Ureter (tissue), 1 donor: Measurements from ENCODE around the gene SLC16A7. TPM values are rescaled to one million over a fixed set of nuclear protein-coding genes. Genes with fewer than 3 reads are reported as not detected.

Experiments
- DNase-seq: peaks from one replicate; pipeline ENCODE4 v3.0.0-alpha.2; 2020; ENCODE audit warnings: low spot score
- total RNA-seq: library from RNA; stranded (reverse); gene quantifications from one replicate; pipeline ENCODE4 v1.2.4, GENCODE V29; 2023
- donor health status: DM: yes; HTN: yes; CAD: no.

Gene SLC16A7
- total RNA-seq, 1 donor from 2014 or later, result 33.4 TPM

GRCh38 chr12:59624732-59625460 lies 29.1 kb downstream of the SLC16A7 start:
- no peak for DNase-seq

DNA sequence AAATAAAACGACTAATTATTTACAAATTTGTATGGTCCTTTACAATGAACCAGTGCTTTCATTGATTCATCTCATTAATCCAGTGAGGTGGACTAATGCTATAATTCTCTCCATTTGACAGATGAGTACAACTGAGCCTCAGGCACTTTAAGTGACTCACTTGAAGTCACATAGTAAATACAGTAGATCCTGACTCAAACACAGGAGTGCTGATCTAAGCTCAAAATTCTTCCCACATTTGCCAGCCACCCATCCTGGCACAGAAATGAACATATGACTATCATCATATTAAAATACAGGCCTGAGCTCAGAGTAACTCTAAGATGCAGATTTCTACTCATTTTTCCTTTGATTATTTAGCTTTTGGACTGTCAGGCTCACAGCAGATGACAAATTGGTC lies 30.6 kb downstream of the SLC16A7 start:
- DNase-seq, result no peak

DNA sequence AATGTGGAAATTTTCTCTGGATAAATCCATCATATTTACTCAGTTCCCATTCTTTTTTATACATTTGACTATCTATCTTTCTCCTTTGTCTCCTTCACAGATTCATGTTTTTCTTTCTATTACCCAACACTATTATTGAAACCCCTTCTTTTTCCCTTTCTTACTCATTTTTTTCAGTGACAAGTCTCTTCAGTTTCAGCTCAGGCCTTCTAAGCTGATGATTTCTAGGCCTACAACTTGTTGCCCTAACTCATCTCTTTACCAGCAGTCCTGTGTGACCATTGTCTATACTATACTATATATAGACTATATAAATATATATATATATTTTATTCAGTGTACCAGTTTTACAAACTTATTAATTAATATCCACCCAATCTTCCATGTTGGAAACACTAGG lies 31.8 kb downstream of the SLC16A7 start:
- no peak for DNase-seq

DNA sequence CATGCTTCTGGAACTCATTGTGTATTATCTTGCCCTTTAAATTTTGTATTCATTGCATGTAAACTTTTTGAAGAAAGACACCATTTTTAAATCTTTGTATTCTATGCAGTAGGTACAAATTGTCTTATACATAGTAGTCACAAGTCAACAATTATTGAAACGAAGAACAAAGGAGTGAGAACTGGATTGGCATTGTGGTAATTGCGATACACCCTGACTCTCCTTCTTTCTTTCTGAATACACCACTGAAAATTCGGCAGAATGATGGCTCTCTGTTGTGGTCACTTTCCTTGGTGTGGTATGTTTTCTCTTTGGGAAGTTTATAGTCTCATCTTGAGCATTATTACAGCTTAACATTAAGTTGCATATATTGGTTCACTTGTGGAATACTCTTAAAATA lies 34.1 kb downstream of the SLC16A7 start:
- no peak for DNase-seq

- DNase-seq, result no peak
Observed at GRCh38 chr12:59632408-59632807, 36.6 kb downstream of the SLC16A7 start.

- no peak for DNase-seq
Observed at GRCh38 chr12:59634254-59634653, 38.4 kb downstream of the SLC16A7 start.

- no peak for DNase-seq
Observed at GRCh38 chr12:59636945-59637691, 41.3 kb downstream of the SLC16A7 start.

DNA sequence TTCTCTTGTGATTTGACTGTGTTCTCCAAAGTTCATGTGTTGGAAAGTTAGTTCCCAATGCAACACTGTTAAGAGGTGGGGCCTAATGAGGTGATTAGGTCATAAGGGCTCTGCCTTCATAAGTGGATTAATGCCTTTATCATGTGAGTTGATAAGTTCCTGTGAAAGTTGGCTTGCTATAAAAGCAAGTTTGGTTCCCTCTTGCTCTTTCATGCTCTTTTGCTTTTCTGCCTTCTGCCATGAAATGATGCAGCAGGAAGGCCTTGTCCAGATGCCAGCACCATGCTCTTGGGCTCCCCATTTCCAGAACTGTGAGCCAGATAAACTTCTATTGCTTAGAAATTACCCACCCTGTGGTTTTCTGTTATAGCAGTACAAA lies 41.9 kb downstream of the SLC16A7 start:
- no peak for DNase-seq

GRCh38 chr12:59643550-59643949 lies 47.7 kb downstream of the SLC16A7 start:
- no peak for DNase-seq

- DNase-seq, result no peak
Observed at GRCh38 chr12:59645242-59645641, 49.4 kb downstream of the SLC16A7 start.

DNA sequence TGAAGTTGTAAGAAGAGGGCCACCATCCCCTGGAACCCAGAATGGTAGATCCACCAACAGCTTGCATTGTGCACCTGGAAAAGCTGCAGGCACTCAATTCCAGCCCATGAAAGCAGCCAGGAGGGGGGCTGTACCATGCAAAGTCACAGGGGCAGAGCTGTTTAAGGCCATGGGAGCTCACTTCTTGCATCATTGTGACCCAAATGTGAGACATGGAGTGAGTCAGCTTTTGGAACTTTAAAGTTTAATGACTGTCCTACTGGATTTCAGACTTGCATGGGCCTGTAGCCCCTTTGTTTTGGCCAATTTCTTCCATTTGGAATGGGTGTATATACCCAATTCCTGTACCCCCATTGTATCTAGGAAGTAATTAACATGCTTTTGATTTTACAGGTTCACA lies 50.8 kb downstream of the SLC16A7 start:
- DNase-seq, result no peak

GRCh38 chr12:59649203-59649602 lies 53.4 kb downstream of the SLC16A7 start:
- no peak for DNase-seq

DNA sequence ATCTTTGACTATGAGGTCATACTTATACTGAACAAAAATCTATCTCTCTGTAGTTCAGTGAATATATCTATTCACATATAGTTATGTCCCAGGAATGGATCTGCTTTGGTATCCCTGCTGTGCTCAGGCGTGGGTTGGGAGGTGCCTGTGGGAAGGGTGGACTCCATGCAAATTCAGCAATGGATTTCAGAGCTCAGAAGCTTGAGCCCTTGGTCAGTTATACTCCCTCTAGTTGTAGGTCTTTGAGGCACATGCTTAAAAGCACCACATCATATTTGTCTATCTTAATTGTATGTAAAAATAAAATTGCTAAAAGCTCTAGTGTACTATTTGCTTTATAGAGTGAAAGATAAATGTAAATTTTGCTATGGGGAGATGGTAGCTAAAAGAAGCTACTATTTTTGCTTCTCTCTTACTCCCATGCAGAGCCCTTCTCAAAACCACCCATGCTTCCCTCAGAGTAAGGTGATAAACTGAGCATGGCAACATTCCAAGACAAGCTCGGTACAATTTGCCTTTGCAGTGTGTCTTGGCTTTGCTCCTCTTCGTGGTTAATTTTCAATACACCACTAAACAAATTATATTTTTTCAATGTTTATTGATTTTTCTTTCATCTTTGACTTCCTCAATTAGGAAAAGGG lies 54.9 kb downstream of the SLC16A7 start:
- no peak for DNase-seq

DNA sequence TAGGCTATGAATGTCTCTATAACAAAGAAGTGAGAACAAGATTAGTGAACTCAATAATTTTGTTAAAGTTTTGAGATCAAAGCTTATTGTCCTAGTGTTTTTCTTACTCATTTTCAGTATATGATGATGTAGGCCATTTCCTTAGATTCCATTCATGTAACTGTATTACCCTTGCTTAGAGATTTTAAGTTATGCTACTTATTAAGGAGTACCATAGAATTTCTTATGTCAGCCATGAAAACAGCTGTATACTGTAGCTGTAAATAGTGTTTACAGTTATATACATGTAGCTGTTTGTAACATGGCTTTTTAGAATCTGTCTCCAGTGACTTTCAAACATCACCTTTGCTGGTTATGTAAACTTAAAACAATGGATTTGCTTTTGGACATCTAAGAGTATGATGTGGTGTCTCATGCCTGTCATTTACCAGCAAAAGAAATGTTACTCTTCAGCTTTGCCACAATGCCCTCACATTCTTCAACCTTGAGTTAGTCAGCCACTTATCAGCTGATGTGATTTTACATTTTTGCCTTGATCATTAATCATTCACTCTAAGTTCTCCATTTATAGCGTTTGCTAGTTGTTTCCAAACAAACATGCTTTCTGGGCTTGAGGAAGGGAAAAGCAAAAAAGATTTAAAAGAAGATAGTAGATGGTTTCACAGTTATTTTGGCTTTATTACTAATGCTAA lies 55.5 kb downstream of the SLC16A7 start:
- no peak for DNase-seq

DNA sequence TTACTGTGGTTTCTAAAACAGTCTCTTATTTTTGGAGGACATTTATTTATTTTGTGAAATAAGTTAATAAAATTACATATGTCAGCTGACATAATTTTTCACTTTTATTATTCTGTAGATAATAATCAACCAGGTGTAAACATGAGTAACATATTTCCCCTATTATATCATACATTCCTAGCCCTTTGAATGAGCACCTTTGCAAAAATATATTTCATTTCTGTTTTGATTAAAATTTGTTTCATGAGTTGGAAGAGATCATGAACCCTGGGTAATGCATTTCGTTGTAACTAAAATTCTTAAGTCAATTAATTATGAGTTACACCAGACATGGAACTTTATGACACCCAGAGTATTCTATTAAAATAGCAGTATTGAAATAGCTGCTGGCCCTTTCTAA lies 56.3 kb downstream of the SLC16A7 start:
- DNase-seq, result no peak

DNA sequence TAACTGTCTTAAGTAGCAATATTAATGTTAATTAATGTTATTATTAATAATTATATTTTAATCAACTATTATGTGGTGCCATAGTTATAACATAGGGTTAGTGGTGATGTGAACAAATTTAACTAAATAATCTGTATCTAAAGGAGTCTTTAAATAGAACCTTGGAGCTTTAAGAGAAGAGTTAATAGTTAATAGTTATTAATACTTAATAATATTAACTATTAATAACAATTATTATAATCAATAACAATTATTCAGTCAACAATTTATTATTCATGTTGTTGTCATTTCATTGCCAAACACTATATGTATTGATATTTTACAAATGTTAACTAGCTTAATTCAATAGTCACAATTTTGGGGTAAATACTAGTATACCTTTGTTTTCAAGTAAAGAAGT lies 58.2 kb downstream of the SLC16A7 start:
- no peak for DNase-seq

DNA sequence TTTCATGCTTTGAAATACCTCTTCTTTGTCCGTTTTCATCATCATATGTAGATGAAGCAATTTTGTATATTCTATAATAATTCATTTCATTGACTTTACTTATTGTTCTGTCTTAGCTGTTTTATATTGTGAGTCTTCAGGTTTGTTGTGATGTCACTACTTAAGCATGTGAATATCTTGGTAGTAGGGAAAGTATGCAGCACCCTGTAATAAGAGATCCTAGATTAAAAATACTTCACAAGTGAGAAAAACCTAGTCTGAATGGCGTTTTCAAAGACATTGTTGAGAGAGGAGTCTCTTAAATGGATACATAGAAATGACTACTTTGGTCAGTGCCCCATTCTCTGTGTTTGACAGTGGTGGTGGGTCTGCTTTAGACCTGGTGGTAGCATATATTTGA lies 61.4 kb downstream of the SLC16A7 start:
- no peak for DNase-seq

GRCh38 chr12:59657711-59658110 lies 61.9 kb downstream of the SLC16A7 start:
- DNase-seq, result no peak

DNA sequence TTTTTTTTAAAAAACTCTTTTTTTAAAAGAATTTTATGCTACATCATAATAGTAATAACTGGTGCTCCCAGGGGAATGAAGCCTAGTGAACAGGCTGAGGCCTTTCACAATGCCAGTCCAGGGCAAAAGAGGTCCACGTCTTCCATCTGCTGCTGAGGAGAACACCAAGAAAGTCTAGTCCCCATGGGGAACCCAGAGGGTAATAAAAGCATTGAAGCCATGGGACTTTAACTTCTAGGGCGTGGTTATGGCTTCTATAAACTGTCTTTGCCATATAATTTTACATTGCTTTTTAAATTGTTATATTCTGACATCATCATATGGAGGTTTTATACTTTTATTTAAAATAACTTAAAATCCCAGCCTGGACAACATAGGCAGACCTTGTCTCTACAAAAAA lies 64.3 kb downstream of the SLC16A7 start:
- DNase-seq, result no peak

GRCh38 chr12:59660921-59661597 lies 65.2 kb downstream of the SLC16A7 start:
- no peak for DNase-seq

- DNase-seq, result no peak
Observed at GRCh38 chr12:59664495-59664894, 68.7 kb downstream of the SLC16A7 start.

- DNase-seq, result no peak
Observed at GRCh38 chr12:59665701-59666100, 69.9 kb downstream of the SLC16A7 start.
